Caco-2 (cell line): ENCODE measurements around the gene PLXNB2. TPM values are rescaled to one million over a fixed set of nuclear protein-coding genes. Genes with fewer than 3 reads are reported as not detected.

ENCODE experiments used
- BruUV-seq: library from RNA; stranded (reverse); fragments of 400-500 nt; replicated peaks from 2 replicates; lab custom pipeline; 2021; lab: Mats Ljungman, UMichigan
- CTCF ChIA-PET: fragments of 300-600 bp; sonication (Branson Sonifier 250); formaldehyde crosslinking; loops from one replicate; lab custom pipeline; 2022; ENCODE audit warnings: antibody characterized with exemption; lab: Charles Lee
- POLR2A ChIA-PET: fragments of 300-600 bp; sonication (Branson Sonifier 250); formaldehyde crosslinking; loops from one replicate; lab custom pipeline; 2022; ENCODE audit warnings: antibody characterized with exemption; lab: Charles Lee
- DNase-seq, 2 experiments: peaks; one replicate each; pipeline versions ENCODE4 v3.0.0 to v3.0.0-alpha.2; 2020 to 2022
- H3K27me3 ChIP-seq: replicated peaks from 2 replicates; pipeline ENCODE4 v1.6.0; 2011; ENCODE audit warnings: low read length; ENCODE audit not compliant: control insufficient read depth, insufficient read depth
- H3K36me3 ChIP-seq: 2 replicates; pipeline ENCODE4 v1.5.1; 2011; ENCODE audit warnings: low read length; ENCODE audit not compliant: control insufficient read depth, insufficient read depth
- H3K4me1 ChIP-seq: fragments of 250-450 bp; sonication (Bioruptor Pico); 2 replicates; pipeline ENCODE4 v1.5.1; 2020; ENCODE audit warnings: mild to moderate bottlenecking
- H3K4me3 ChIP-seq: 2 replicates; pipeline ENCODE4 v1.5.1; 2011; ENCODE audit warnings: low read depth, mild to moderate bottlenecking, control low read depth, low read length
- H3K9me3 ChIP-seq: fragments of 250-450 bp; sonication (Bioruptor Pico); 2 replicates; pipeline ENCODE4 v1.5.1; 2020; ENCODE audit warnings: mild to moderate bottlenecking, moderate library complexity
- H3K27ac Mint-ChIP-seq: one replicate; pipeline ENCODE4 v1.8.0; 2022; ENCODE audit warnings: mixed read lengths; ENCODE audit not compliant: unreplicated experiment
- H3K27me3 Mint-ChIP-seq: one replicate; pipeline ENCODE4 v1.8.0; 2022; ENCODE audit warnings: mixed read lengths; ENCODE audit not compliant: insufficient read depth, unreplicated experiment
- H3K36me3 Mint-ChIP-seq: one replicate; pipeline ENCODE4 v1.8.0; 2022; ENCODE audit warnings: mild to moderate bottlenecking, mixed read lengths; ENCODE audit not compliant: insufficient read depth, unreplicated experiment
- H3K4me1 Mint-ChIP-seq: one replicate; pipeline ENCODE4 v1.8.0; 2022; ENCODE audit warnings: low read depth, mixed read lengths; ENCODE audit not compliant: unreplicated experiment
- H3K4me3 Mint-ChIP-seq: one replicate; pipeline ENCODE4 v1.8.0; 2022; ENCODE audit warnings: mild to moderate bottlenecking, moderate library complexity, mixed read lengths; ENCODE audit not compliant: unreplicated experiment
- H3K9me3 Mint-ChIP-seq: one replicate; pipeline ENCODE4 v1.8.0; 2022; ENCODE audit warnings: mixed read lengths; ENCODE audit not compliant: unreplicated experiment
- CTCF ChIP-seq, 2 experiments: fragments of 200-600 bp in 1 of 2; IDR thresholded peaks; 1 replicate in 1 of 2; 2 replicates in 1 of 2; pipeline versions ENCODE4 v1.5.1 to v1.8.0; 2011 to 2022; ENCODE audit warnings: antibody characterized with exemption in 1 of 2, control low read depth in 1 of 2, inconsistent platforms in 1 of 2, low read depth in 1 of 2, low read length in 1 of 2, mild to moderate bottlenecking in 1 of 2, moderate library complexity in 1 of 2; ENCODE audit not compliant: insufficient read depth in 1 of 2, severe bottlenecking in 1 of 2, unreplicated experiment in 1 of 2
- intact Hi-C: fragments of 100-400 bp; cut with micrococcal nuclease; formaldehyde crosslinking; loops from one replicate; pipeline ENCODE4 v1.10.0; 2022; ENCODE audit not compliant: unreplicated experiment
- total RNA-seq: library from RNA; stranded (reverse); gene quantifications from 2 replicates; pipeline ENCODE4 v1.2.3, GENCODE V29; 2022

The PLXNB2 gene
- total RNA-seq, 1 experiment from 2014 or later, result 260 TPM

- ChIA-PET POLR2A (no interaction called here), CTCF (interaction anchor here (1.5 kb wide), 1 partner anchor 45 kb away, joined by 4 read pairs; no protein-coding TSS in a partner anchor)
- Mint-ChIP-seq H3K4me1 (peaks cover 2% of the 10 kb centered on the region), H3K36me3 (no peaks in the 10 kb centered on the region), H3K9me3 (no peaks in the 10 kb centered on the region), H3K27ac (no peak overlapping the region), H3K4me3 (no peak overlapping the region), H3K27me3 (no peaks in the 10 kb centered on the region)
- Histone ChIP-seq H3K4me1 (no peaks in the 10 kb centered on the region), H3K27me3 (no peaks in the 10 kb centered on the region), H3K9me3 (no peaks in the 10 kb centered on the region), H3K36me3 (no peaks in the 10 kb centered on the region), H3K4me3 (no peak overlapping the region)
- no peak for DNase-seq
- TF ChIP-seq CTCF (IDR thresholded peaks at IDR 0.05; ENCODE audit: insufficient read depth in 1 of 2, low read depth in 1 of 2, low read length in 1 of 2, severe bottlenecking in 1 of 2, unreplicated experiment in 1 of 2), result no peak
- intact Hi-C loops, result no loop called here
- no TSS peak for BruUV-seq
Observed at GRCh38 chr22:50320671-50321325, 13.4 kb upstream of the PLXNB2 start.

GRCh38 chr22:50320116-50320515 is 12.7 kb upstream of the PLXNB2 start:
- no peaks in the 10 kb centered on the region for H3K4me1 Mint-ChIP-seq
- no peaks in the 10 kb centered on the region for H3K4me1 ChIP-seq
- H3K36me3 ChIP-seq, result no peaks in the 10 kb centered on the region
- H3K9me3 Mint-ChIP-seq, result no peaks in the 10 kb centered on the region
- H3K27ac Mint-ChIP-seq, result no peak overlapping the region
- no peaks in the 10 kb centered on the region for H3K27me3 ChIP-seq
- no peak overlapping the region for H3K4me3 Mint-ChIP-seq
- ChIA-PET POLR2A (no interaction called here), CTCF (interaction anchor here (1.5 kb wide), 1 partner anchor 44 kb away, joined by 4 read pairs; no protein-coding TSS in a partner anchor)
- H3K4me3 ChIP-seq, result no peak overlapping the region
- no TSS peak for BruUV-seq
- H3K9me3 ChIP-seq, result no peaks in the 10 kb centered on the region
- no peaks in the 10 kb centered on the region for H3K27me3 Mint-ChIP-seq
- no peak for TF ChIP-seq CTCF (IDR thresholded peaks at IDR 0.05; ENCODE audit: insufficient read depth in 1 of 2, low read depth in 1 of 2, low read length in 1 of 2, severe bottlenecking in 1 of 2, unreplicated experiment in 1 of 2)
- intact Hi-C loops, result no loop called here
- H3K36me3 Mint-ChIP-seq, result no peaks in the 10 kb centered on the region
- DNase-seq, result no peak

- H3K36me3 Mint-ChIP-seq, result no peaks in the 10 kb centered on the region
- DNase-seq, result no peak
- intact Hi-C loops, result no loop called here
- H3K27ac Mint-ChIP-seq, result no peak overlapping the region
- Histone ChIP-seq H3K4me1 (no peaks in the 10 kb centered on the region), H3K27me3 (no peaks in the 10 kb centered on the region), H3K9me3 (no peaks in the 10 kb centered on the region), H3K36me3 (no peaks in the 10 kb centered on the region), H3K4me3 (no peak overlapping the region)
- H3K27me3 Mint-ChIP-seq, result no peaks in the 10 kb centered on the region
- ChIA-PET POLR2A (no interaction called here), CTCF (no interaction called here)
- H3K4me1 Mint-ChIP-seq, result no peaks in the 10 kb centered on the region
- no peak overlapping the region for H3K4me3 Mint-ChIP-seq
- no peak for TF ChIP-seq CTCF (IDR thresholded peaks at IDR 0.05; ENCODE audit: insufficient read depth in 1 of 2, low read depth in 1 of 2, low read length in 1 of 2, severe bottlenecking in 1 of 2, unreplicated experiment in 1 of 2)
- no peaks in the 10 kb centered on the region for H3K9me3 Mint-ChIP-seq
- no TSS peak for BruUV-seq
Observed at GRCh38 chr22:50319503-50319951, 12.1 kb upstream of the PLXNB2 start.
